CD4-positive, alpha-beta T cell treated with Interleukin-6 at 100 ng/mL for 8 hours (primary cell): ENCODE data around the gene IMMP2L.
"Not testable (repeated sequence)": the region's sequence is repeated elsewhere in the genome, so short reads cannot be mapped to it uniquely, and the experiment has no call there.

ENCODE experiments used
- DNase-seq: peaks from one replicate; pipeline ENCODE4 v3.0.0-alpha.2; 2020; ENCODE audit warnings: mixed read lengths, low spot score

IMMP2L gene

GRCh38 chr7:111262293-111263116 is 299.8 kb downstream of the IMMP2L start:
- no peak for DNase-seq

DNA sequence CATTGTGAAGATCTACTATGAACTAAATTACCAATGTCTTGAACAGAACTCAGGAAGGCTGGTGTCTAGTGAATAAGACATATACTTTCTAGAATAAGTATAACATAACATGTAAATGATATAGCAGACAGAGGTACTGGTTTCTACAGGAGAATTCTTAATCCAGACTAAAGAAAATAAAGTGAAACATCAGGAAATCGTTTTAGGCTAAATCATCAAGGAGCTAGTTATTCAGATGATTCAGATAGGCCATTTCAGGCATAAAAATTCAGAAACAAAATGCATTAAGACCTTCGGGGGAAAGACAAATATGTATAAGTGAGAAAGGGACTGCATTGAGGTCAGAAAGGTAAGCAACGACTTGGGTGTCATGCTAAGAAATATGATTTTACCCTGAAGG is 300.8 kb downstream of the IMMP2L start:
- no peak for DNase-seq

DNA sequence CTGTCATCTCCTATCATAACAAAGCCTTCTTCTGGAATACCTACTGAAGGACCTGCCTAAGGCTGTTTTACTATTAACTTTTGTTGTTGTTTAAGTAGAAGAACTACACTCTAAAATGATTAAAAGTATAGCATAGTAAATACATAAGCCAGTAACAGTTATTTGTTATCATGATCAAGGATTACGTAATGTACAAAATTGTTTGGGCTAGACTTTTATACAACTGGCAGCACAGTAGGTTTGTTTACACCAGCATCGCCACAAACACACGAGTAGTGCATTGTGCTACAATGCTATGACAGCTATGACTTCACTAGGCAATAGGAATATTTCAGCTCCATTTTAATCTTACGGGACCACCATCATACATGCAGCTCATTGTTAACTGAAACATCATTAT is 302.3 kb downstream of the IMMP2L start:
- DNase-seq: no peak

DNA sequence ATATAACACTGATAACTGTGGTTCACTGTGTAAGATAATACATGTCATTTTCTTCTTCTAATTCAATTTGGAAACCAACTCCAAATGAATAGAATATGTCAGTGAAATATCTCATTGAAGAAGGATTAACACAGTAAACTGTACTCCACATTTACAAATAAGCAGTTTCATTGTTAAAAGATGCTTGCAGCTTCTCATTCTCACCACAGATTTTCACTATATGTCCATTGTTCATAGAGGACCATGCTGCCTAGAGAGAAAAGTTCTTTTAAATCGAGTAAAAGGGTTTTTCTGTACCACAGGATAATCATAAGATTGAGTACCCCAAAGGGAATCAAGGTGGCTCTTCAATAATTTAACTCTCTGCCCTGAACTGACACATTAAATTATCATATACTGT is 305.9 kb downstream of the IMMP2L start:
- no peak for DNase-seq

DNA sequence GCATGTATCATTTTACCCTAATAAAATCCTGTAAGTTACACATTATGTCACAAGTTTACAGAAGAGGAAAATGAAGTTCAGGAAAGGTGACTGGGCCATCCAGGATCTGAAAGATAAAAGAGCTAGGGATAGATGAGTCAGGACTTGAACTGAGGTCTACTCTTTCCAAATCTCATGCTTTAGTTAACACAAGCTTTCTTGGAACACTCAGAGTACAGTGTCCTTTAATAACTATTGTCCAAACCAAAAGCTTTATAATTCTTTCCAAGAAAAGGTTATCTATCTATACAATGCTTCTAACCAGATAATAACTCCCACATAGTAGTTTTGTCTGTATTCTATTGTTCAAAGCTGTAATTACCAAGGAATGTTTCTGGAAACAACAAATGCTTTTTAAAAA is 306.7 kb downstream of the IMMP2L start:
- DNase-seq: no peak

DNA sequence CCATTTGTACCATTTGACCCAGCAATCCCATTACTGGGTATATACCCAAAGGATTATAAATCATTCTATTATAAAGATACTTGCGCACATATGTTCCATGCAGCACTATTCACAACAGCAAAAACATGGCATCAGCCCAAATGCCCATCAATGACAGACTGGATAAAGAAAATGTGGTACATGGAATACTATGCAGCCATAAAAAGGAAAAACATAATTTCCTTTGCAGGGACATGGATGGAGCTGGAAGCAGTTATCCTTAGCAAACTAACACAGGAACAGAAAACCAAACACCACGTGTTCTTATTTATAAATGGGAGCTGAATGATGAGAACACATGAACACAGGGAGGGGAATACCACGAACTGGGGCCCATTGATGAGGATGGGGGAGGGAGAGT is 310.9 kb downstream of the IMMP2L start:
- DNase-seq: not testable (repeated sequence)

GRCh38 chr7:111249807-111250206 is 312.5 kb downstream of the IMMP2L start:
- DNase-seq: not testable (repeated sequence)

- DNase-seq: no peak
Observed at GRCh38 chr7:111242141-111242755, 320.0 kb downstream of the IMMP2L start.

DNA sequence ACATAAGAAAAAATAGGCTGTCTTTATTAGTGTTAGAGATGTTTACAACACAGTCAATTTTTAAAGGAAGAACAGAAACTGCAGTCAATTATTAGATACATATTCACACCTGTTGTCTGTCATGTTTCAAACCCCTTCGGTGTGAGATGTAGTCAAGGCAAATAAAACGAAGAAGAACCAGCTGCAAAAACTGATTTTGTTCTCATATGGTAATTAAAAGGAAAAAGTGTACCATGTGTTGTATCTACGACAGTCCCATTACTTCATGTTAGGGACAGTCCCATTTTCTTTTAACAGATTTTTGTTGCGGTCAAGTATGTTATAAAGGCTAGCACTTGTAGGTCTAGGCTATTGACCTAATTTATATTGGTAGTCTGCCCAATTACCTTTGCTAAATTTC is 321.9 kb downstream of the IMMP2L start:
- no peak for DNase-seq

- no peak for DNase-seq
Observed at GRCh38 chr7:111239437-111239836, 322.9 kb downstream of the IMMP2L start.

DNA sequence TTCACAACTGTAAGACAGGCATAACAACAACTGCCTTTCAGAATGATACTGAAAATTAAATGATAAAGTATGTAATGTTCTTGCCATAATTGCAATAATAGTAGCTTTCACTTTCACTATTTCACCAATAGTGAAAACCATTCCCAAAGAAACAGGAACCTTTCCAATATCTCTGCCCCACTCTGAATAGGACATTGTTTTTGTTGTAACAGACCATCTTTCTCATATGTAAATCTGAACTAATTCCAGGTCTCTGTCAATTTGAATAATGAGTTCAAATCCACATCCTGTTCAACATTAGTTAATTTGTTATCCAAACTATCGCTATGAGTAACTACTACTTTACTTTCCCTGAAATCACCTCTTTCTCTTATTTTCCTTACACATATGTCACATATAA is 323.4 kb downstream of the IMMP2L start:
- DNase-seq: no peak

- DNase-seq: no peak
Observed at GRCh38 chr7:111235709-111236108, 326.6 kb downstream of the IMMP2L start.

DNA sequence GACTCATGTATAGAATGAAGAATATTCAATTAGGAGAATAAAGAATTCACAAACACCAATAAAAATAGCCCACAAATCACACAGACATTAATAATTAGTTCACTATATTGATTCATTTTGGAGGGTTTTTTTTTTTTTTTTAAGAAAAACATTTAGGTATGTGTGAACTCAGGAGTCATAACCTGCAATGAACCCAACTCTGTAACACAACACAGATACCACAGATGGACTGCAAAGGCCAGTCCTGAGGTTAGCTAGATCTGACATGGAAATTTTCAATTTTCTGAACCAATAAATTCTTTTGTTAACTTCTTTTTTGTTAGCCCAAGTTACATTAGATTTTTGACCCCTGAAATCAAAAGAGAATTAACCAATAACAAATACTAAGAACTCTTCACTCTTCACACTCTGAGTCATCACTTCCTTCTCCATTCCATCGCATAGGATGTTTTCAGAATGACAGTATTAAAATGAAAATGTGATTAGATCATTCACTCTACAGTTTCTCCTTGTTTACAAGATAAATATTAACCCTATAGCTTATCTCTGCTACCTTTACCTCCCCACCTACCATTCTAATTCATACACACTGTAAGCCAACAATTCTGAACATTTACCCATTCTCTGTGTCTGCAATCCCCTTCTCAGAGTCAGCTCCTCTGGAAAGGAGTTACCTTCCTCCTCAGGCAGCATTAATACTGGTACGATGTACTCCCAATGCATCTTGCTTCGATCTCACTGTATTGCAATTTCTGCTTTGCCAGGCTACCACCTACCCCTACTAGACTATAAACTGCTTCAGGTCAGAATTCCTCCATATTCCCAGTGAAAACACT is 329.8 kb downstream of the IMMP2L start:
- no peak for DNase-seq

- no peak for DNase-seq
Observed at GRCh38 chr7:111229916-111230315, 332.4 kb downstream of the IMMP2L start.

- DNase-seq: no peak
Observed at GRCh38 chr7:111229181-111229740, 333.0 kb downstream of the IMMP2L start.

DNA sequence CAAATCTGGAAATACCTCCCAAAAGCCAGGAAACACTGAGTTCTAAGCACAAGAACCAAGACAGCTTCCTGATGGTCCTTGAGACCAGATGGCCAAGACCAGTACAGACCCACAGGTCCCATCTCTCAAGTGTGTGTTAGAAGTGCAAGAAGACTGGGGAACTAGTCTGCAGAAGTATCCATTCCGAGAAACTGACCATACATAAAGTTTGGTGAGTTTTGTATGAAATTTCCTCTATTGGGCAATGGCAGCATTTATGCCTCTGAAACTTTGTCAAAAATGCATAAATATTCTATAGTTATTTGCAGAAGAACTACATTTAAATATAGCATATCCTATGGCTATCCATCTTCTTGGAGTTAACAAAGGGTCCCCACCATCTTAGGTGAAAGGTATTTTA is 333.9 kb downstream of the IMMP2L start:
- no peak for DNase-seq

DNA sequence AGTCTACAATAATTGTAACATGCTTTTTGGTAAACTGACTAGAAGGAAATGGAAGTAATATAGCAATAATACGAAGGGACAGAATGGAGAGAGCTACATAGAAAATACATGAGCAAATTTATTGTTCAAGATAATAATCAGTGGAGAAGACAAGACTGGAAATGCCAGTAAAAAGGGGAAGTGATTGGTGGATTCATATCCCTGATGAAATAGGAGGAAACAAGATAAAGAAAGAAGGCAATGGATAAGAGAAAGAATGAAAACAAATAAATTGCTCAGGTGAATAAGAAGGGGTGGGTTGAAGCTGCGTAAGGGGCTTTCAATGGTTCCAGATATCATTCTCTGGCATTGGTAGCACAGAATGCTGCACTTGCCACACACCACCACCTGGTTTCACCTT is 335.5 kb downstream of the IMMP2L start:
- DNase-seq: no peak

- no peak for DNase-seq
Observed at GRCh38 chr7:111224354-111225231, 337.7 kb downstream of the IMMP2L start.

DNA sequence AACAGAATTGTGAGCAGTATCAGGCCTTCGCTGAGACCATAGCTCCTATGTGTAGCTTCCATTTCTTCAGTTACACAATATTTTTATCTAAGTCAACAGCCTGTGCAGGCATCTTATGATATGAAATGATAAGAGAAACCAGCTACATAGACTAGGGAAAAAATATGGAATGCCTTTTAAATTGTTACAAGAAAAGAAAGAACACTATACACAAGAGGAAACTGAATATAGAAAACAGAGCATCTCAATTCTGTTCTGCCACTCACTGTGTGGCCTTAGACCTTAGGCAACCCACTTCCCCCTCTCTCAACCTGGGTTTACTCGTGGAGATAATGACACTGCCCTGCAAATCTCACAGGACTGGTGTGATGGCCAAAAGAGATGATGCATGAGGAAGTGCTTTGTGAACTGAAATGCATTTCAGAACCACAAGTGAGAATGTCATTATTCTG is 338.5 kb downstream of the IMMP2L start:
- no peak for DNase-seq

DNA sequence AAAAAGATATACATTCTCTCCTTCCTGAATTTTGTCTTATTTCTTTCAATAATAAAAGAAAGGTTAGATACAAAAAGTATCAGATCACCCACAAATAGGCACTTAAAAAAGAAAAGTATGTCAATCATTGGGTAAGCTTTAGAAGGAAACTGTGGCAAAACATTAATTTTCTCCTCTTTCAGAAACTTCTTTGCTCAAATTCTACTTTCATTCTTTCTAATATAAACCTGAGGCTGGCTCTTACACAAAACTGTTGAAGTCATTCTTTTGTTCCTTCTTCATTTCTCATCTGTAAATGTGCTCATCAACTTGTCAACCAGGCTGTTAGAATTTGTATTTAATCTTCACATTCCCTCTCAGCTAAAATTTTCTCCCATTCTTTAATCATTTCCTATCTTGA is 346.7 kb downstream of the IMMP2L start:
- no peak for DNase-seq

DNA sequence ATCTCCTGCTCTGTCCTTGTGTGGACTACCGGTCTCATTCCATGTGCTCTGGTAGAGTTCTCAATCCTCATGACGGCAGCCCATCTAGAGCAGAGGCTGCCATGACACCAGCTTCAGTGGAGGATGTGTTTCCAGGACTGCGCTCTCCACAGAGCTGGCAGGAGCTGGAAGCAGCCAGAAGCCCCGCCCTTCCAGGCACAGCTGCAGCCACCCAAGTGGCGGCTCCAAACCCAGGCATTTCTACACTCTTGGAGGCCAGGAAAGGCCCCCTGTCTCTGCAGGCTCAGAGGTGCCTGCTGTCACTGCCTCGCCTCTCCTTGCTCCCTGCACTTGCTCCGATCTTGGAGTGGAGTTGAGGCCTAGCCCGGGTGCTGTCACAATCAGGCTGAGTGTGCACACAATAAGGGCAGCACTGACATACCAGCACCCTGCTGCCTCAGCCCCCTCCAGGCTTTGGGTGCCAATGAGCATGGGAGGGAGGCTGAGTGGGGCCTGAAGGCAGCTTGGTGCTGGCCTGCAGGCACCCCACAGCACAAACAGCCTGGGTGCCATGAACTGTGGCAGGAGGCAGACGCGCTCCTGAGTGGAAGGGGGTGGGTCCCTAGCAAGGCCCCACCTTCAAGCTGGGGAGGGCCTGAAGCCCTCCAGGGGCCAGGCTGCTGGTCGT is 349.3 kb downstream of the IMMP2L start:
- DNase-seq: no peak
